Fibroblast of skin of right quadriceps (primary cell): ENCODE data around the gene MBD2.
A peak's percentile ranks its signal among the peaks of the same experiment; 100 is the strongest.
"Not testable (repeated sequence)": the region's sequence is repeated elsewhere in the genome, so short reads cannot be mapped to it uniquely, and the experiment has no call there.

Experiments
- DNase-seq: peaks from one replicate; pipeline ENCODE4 v3.0.0-alpha.2; 2013

The MBD2 gene

GRCh38 chr18:54147439-54147838 lies 77.0 kb downstream of the MBD2 start:
- DNase-seq = no peak

- DNase-seq = no peak
Observed at GRCh38 chr18:54141041-54141608, 83.3 kb downstream of the MBD2 start.

GRCh38 chr18:54140641-54141040 lies 83.8 kb downstream of the MBD2 start:
- peak; percentile 41 for DNase-seq

- DNase-seq = peak; percentile 63
Observed at GRCh38 chr18:54135216-54135615, 89.3 kb downstream of the MBD2 start.

GRCh38 chr18:54134053-54134452 lies 90.4 kb downstream of the MBD2 start:
- DNase-seq = peak; percentile 62

GRCh38 chr18:54130631-54131030 lies 93.8 kb downstream of the MBD2 start:
- DNase-seq = no peak

- peak; percentile 40 for DNase-seq
Observed at GRCh38 chr18:54130177-54130576, 94.3 kb downstream of the MBD2 start.

- peak; percentile 65 for DNase-seq
Observed at GRCh38 chr18:54129448-54130067, 94.9 kb downstream of the MBD2 start.

GRCh38 chr18:54127759-54128378 lies 96.6 kb downstream of the MBD2 start:
- peak; percentile 67 for DNase-seq

- DNase-seq = no peak
Observed at GRCh38 chr18:54125429-54125828, 99.0 kb downstream of the MBD2 start.

- DNase-seq = not testable (repeated sequence)
Observed at GRCh38 chr18:54123720-54124440, 100.6 kb downstream of the MBD2 start.

- peak; percentile 63 for DNase-seq
Observed at GRCh38 chr18:54119524-54120019, 104.9 kb downstream of the MBD2 start.

- peak; percentile 27 for DNase-seq
Observed at GRCh38 chr18:54117853-54118773, 106.4 kb downstream of the MBD2 start.

- no peak for DNase-seq
Observed at GRCh38 chr18:54116541-54117257, 107.8 kb downstream of the MBD2 start.

GRCh38 chr18:54112356-54112755 lies 112.1 kb downstream of the MBD2 start:
- peak; percentile 88 for DNase-seq

- peak; percentile 17 for DNase-seq
Observed at GRCh38 chr18:54109131-54109683, 115.3 kb downstream of the MBD2 start.

GRCh38 chr18:54102123-54102522 lies 122.3 kb downstream of the MBD2 start:
- no peak for DNase-seq
